ENCODE data around the gene CEP250.

DNA sequence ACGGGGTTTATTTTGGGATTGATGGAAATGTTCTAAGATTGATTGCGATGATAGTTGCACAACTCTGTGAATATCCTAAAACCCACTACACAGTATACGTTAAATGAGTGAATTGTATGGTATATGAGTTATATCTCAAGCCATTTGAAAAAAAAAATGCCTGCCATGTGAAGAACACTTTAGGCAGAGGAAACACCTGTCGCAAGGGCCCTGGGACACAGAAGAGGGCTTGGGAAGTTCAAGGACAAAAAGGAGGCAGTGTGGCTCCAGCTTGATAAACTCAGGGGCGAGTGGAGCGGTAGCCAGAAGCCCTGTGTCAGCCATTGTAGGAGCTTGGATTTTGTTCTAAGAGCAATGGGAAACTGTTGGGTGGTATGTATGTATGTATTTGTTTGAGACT is 37.0 kb downstream of the CEP250 start:
- no peak for TF ChIP-seq EZH2phosphoT487 (IDR thresholded peaks at IDR 0.05; ENCODE audit: borderline replicate concordance, low read depth, low read length)
- TF ChIP-seq, protein P1, sequence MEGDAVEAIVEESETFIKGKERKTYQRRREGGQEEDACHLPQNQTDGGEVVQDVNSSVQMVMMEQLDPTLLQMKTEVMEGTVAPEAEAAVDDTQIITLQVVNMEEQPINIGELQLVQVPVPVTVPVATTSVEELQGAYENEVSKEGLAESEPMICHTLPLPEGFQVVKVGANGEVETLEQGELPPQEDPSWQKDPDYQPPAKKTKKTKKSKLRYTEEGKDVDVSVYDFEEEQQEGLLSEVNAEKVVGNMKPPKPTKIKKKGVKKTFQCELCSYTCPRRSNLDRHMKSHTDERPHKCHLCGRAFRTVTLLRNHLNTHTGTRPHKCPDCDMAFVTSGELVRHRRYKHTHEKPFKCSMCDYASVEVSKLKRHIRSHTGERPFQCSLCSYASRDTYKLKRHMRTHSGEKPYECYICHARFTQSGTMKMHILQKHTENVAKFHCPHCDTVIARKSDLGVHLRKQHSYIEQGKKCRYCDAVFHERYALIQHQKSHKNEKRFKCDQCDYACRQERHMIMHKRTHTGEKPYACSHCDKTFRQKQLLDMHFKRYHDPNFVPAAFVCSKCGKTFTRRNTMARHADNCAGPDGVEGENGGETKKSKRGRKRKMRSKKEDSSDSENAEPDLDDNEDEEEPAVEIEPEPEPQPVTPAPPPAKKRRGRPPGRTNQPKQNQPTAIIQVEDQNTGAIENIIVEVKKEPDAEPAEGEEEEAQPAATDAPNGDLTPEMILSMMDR (conservative IDR thresholded peaks at IDR 0.05; ENCODE audit: low read length) = no peak

Measured in OCI-LY7 (cell line).